K562 (cell line): ENCODE results near the gene NSMF. TPM values are rescaled to one million over a fixed set of nuclear protein-coding genes. Genes with fewer than 3 reads are reported as not detected.

Experiments used
- ATAC-seq: fragments of 200-7000 bp; cut with Tn5 transposase; 3 replicates; pipeline ENCODE4 v1.9.1; 2020; ENCODE audit warnings: moderate library complexity
- BruUV-seq: library from RNA; stranded (reverse); fragments of 400-500 nt; replicated peaks from 2 replicates; lab custom pipeline; 2021; lab: Mats Ljungman, UMichigan
- CTCF ChIA-PET: fragments of 300-600 bp; formaldehyde crosslinking; extraction: SDS; loops from one replicate; lab custom pipeline; 2021; ENCODE audit warnings: low intra/inter-chr PET ratio; lab: Yijun Ruan, JAX
- POLR2A ChIA-PET: fragments of 300-600, 350-650 bp; sonication (Branson Sonifier 250); formaldehyde crosslinking; extraction: SDS; loops from one replicate; lab custom pipeline; 2021; ENCODE audit warnings: antibody characterized with exemption, inconsistent platforms; lab: Yijun Ruan, JAX
- DNase-seq, 4 experiments: peaks; one replicate each; pipeline versions ENCODE4 v3.0.0 to v3.0.0-alpha.2; 2011 to 2018; ENCODE audit warnings: low spot score in 3 of 4, mixed read lengths in 3 of 4; ENCODE audit errors: extremely low read depth in 1 of 4
- FAIRE-seq: peaks from 2 replicates; lab custom pipeline; 2011; peaks lifted over from hg19 to GRCh38; lab: Jason Lieb, UNC
- H2AFZ ChIP-seq: 2 replicates; pipeline ENCODE4 v1.6.0; 2011; ENCODE audit warnings: low read depth, low read length, control low read depth, inconsistent platforms
- H3K27ac ChIP-seq: fragments of 200-600 bp; 3 replicates; pipeline ENCODE4 v1.8.0; 2011; ENCODE audit warnings: low read depth, mild to moderate bottlenecking, control low read depth, inconsistent platforms, low read length, moderate library complexity, mixed read lengths; ENCODE audit errors: extremely low read depth
- H3K27me3 ChIP-seq, 2 experiments: fragments of 300-600 bp in 1 of 2; 2 replicates in 1 of 2; 3 replicates in 1 of 2; pipeline versions ENCODE4 v1.6.0 to v1.8.0; 2011; ENCODE audit warnings: inconsistent platforms in 2 of 2, low read length in 2 of 2, mild to moderate bottlenecking in 1 of 2, mixed read lengths in 1 of 2, moderate library complexity in 1 of 2; ENCODE audit not compliant: control insufficient read depth in 2 of 2, insufficient read depth in 2 of 2
- H3K36me3 ChIP-seq: fragments of 300-600 bp; 3 replicates; pipeline ENCODE4 v1.8.0; 2011; ENCODE audit warnings: mild to moderate bottlenecking, low read length, inconsistent platforms; ENCODE audit not compliant: control insufficient read depth, insufficient read depth
- H3K4me1 ChIP-seq, 2 experiments: fragments of 200-600 bp in 1 of 2; replicated peaks in 1 of 2; 2 replicates in 1 of 2; 3 replicates in 1 of 2; pipeline versions ENCODE4 v1.5.1 to v1.8.0; 2011; ENCODE audit warnings: inconsistent platforms in 2 of 2, low read length in 2 of 2, mild to moderate bottlenecking in 1 of 2, mixed read lengths in 1 of 2, moderate library complexity in 1 of 2; ENCODE audit not compliant: control insufficient read depth in 2 of 2, insufficient read depth in 2 of 2
- H3K4me2 ChIP-seq: 2 replicates; pipeline ENCODE4 v1.6.1; 2011; ENCODE audit warnings: low read length, control low read depth, inconsistent platforms, mixed read lengths; ENCODE audit not compliant: insufficient read depth
- H3K4me3 ChIP-seq: fragments of 200-600 bp; sonication (generic), shearing (Covaris generic); 2 replicates; pipeline ENCODE4 v1.5.1; 2016; ENCODE audit warnings: control low read depth, inconsistent platforms
- H3K79me2 ChIP-seq: fragments of 200-600 bp; 3 replicates; pipeline ENCODE4 v1.8.0; 2011; ENCODE audit warnings: low read length, inconsistent platforms; ENCODE audit not compliant: control insufficient read depth, insufficient read depth
- H3K9ac ChIP-seq, 2 experiments: 2 replicates each; pipeline versions ENCODE4 v1.6.0 to v1.6.1; 2011; ENCODE audit warnings: low read depth in 2 of 2, low read length in 2 of 2, control low read depth in 1 of 2, inconsistent platforms in 1 of 2, mild to moderate bottlenecking in 1 of 2, mixed read lengths in 1 of 2; ENCODE audit not compliant: insufficient read depth in 1 of 2
- H3K9me1 ChIP-seq: one replicate; pipeline ENCODE4 v1.6.0; 2011; ENCODE audit warnings: inconsistent platforms, mild to moderate bottlenecking, low read length, moderate library complexity; ENCODE audit not compliant: control insufficient read depth, insufficient read depth
- H3K9me3 ChIP-seq: replicated peaks from 2 replicates; pipeline ENCODE4 v1.5.1; 2011; ENCODE audit warnings: low read depth, low read length, inconsistent platforms; ENCODE audit not compliant: control insufficient read depth, insufficient read depth
- H4K20me1 ChIP-seq: replicated peaks from 2 replicates; pipeline ENCODE4 v1.6.1; 2011; ENCODE audit warnings: low read length, inconsistent platforms, mixed read lengths; ENCODE audit not compliant: control insufficient read depth, insufficient read depth
- BRD9 ChIP-seq: fragments of 450-650 bp; IDR thresholded peaks from 2 replicates; pipeline ENCODE4 v1.6.1; 2018; ENCODE audit warnings: low read depth; ENCODE audit not compliant: partially characterized antibody
- FIP1L1 ChIP-seq: fragments of 200-400 bp; formaldehyde crosslinking; IDR thresholded peaks from 2 replicates; pipeline ENCODE4 v1.6.1; 2018; ENCODE audit warnings: mild to moderate bottlenecking, low read depth, low read length; ENCODE audit not compliant: poor library complexity, severe bottlenecking
- GABPA ChIP-seq: fragments of 200-800 bp; sonication (Bioruptor generic); conservative IDR thresholded peaks from 2 replicates; pipeline ENCODE4 v1.6.1; 2016; ENCODE audit warnings: low read depth, missing genetic modification characterization, missing compliant biosample characterization
- GATAD2A ChIP-seq: fragments of 450-650 bp; IDR thresholded peaks from 2 replicates; pipeline ENCODE4 v1.6.1; 2017
- HNRNPL ChIP-seq: fragments of 200-400 bp; formaldehyde crosslinking; IDR thresholded peaks from 2 replicates; pipeline ENCODE4 v1.6.1; 2017; ENCODE audit warnings: low read depth, mild to moderate bottlenecking, low read length
- KDM1A ChIP-seq, 2 experiments: fragments of 450-650 bp; IDR thresholded peaks; 2 replicates each; pipeline ENCODE4 v1.6.1; 2016; ENCODE audit warnings: mild to moderate bottlenecking in 2 of 2
- KDM5B ChIP-seq: fragments of 200-600 bp; sonication (generic); IDR thresholded peaks from 2 replicates; pipeline ENCODE4 v1.6.1; 2012; ENCODE audit warnings: low read depth, mild to moderate bottlenecking, moderate library complexity, low read length, control low read depth, inconsistent platforms; ENCODE audit not compliant: insufficient replicate concordance
- KLF13 ChIP-seq: fragments of 450-650 bp; IDR thresholded peaks from 2 replicates; pipeline ENCODE4 v1.6.1; 2016; ENCODE audit warnings: missing genetic modification characterization, low read depth, mild to moderate bottlenecking, missing compliant biosample characterization, moderate library complexity, borderline replicate concordance
- MCM3 ChIP-seq: fragments of 450-650 bp; IDR thresholded peaks from 2 replicates; pipeline ENCODE4 v1.6.1; 2016
- MTA1 ChIP-seq: fragments of 450-650 bp; IDR thresholded peaks from 2 replicates; pipeline ENCODE4 v1.6.1; 2017; ENCODE audit warnings: borderline replicate concordance
- PHB ChIP-seq: fragments of 250-450 bp; sonication (Bioruptor Pico); IDR thresholded peaks from 2 replicates; pipeline ENCODE4 v1.5.0; 2021
- POLR2G ChIP-seq: fragments of 200-400 bp; formaldehyde crosslinking; IDR thresholded peaks from 2 replicates; pipeline ENCODE4 v1.6.1; 2017; ENCODE audit warnings: low read depth, mild to moderate bottlenecking, antibody characterized with exemption, low read length, moderate library complexity
- RBFOX2 ChIP-seq: fragments of 200-400 bp; formaldehyde crosslinking; IDR thresholded peaks from 2 replicates; pipeline ENCODE4 v1.6.1; 2017; ENCODE audit warnings: low read depth, mild to moderate bottlenecking, low read length, moderate library complexity
- ZFX ChIP-seq: sonication (generic); formaldehyde crosslinking; IDR thresholded peaks from 2 replicates; pipeline ENCODE4 v1.8.0; 2022; ENCODE audit warnings: mild to moderate bottlenecking, missing genetic modification reagents, moderate library complexity
- ZNF12 ChIP-seq: sonication (generic); formaldehyde crosslinking; IDR thresholded peaks from 2 replicates; pipeline ENCODE4 v1.4.0; 2020; ENCODE audit warnings: mild to moderate bottlenecking, missing genetic modification reagents
- ZNF431 ChIP-seq: sonication (generic); formaldehyde crosslinking; IDR thresholded peaks from 2 replicates; pipeline ENCODE4 v1.8.0; 2022; ENCODE audit warnings: mild to moderate bottlenecking, missing genetic modification reagents
- ZNF511 ChIP-seq: sonication (generic); formaldehyde crosslinking; IDR thresholded peaks from 2 replicates; pipeline ENCODE4 v1.8.0; 2022; ENCODE audit warnings: mild to moderate bottlenecking, missing genetic modification reagents
- ZNF740 ChIP-seq, 3 experiments: fragments of 200-800 bp in 1 of 3; sonication (Bioruptor generic) in 1 of 3; sonication (generic) in 1 of 3; formaldehyde crosslinking in 1 of 3; IDR thresholded peaks; 2 replicates each; pipeline versions ENCODE4 v1.6.1 to v1.8.0; 2016 to 2022; ENCODE audit warnings: mild to moderate bottlenecking in 2 of 3, missing compliant biosample characterization in 2 of 3, missing genetic modification characterization in 2 of 3, missing genetic modification reagents in 1 of 3
- WGBS: fragments of 100-300 bp; shearing (Covaris generic); methylation state at CpG from one replicate; pipeline ENCODE4 v1.1.6; 2016; ENCODE audit warnings: low coverage, mixed read lengths; ENCODE audit not compliant: insufficient coverage; ENCODE audit errors: missing lambda C conversion rate; 5-methylcytosine and 5-hydroxymethylcytosine counted together
- in situ Hi-C: fragments of 300-500 bp; cut with MboI; formaldehyde crosslinking; loops from 4 replicates; pipeline ENCODE4 v1.15.0; 2018; ENCODE audit warnings: inconsistent platforms, mixed read lengths
- intact Hi-C: fragments of 100-400 bp; cut with micrococcal nuclease; formaldehyde crosslinking; loops from 2 replicates; pipeline ENCODE4 v1.14.2; 2022
- polyA plus RNA-seq, 8 experiments: library from polyadenylated mRNA; depleted of rRNA in 4 of 8; stranded (reverse) in 5 of 8; unstranded in 3 of 8; fragments of >200 nt; fragmentation: Nextera tagmentation in 2 of 8; fragmentation: Illumina TruSeq in 1 of 8; extraction: Ambion mirVana in 2 of 8; extraction: Trizol in 1 of 8; gene quantifications; 2 replicates each; pipeline versions ENCODE4 v1.2.1 to v1.2.3, GENCODE V29; 2011 to 2014; ENCODE audit warnings: inconsistent platforms in 1 of 8, missing spikeins in 1 of 8
- total RNA-seq, 7 experiments: library from RNA; depleted of rRNA in 6 of 7; stranded (reverse); fragments of >200 nt in 6 of 7; fragmentation: Illumina TruSeq in 2 of 7; extraction: Trizol in 2 of 7; gene quantifications; 2 replicates each; pipeline versions ENCODE4 v1.2.1 to v1.2.3, GENCODE V29; 2011 to 2021; ENCODE audit warnings: low replicate concordance in 1 of 7

NSMF gene
- total and polyA plus RNA-seq, 9 of the 15 experiments (the other 6 are each of a cell fraction or from before 2014, with no cell fraction given): 0.20 to 82.7 (median 29.3) TPM

- Histone ChIP-seq H3K9me1 (no peaks in the 10 kb centered on the region), H3K4me1 (peaks cover 24 to 98% of the 10 kb centered on the region in 2 experiments), H4K20me1 (no peaks in the 10 kb centered on the region), H3K4me2 (peak overlapping the region; percentile 61), H2AFZ (no peak overlapping the region), H3K9me3 (no peaks in the 10 kb centered on the region), H3K9ac (peak overlapping the region; percentile 68 to 97; a peak in 3 of 4 replicates), H3K79me2 (peaks cover 12% of the 10 kb centered on the region), H3K36me3 (peaks cover 41% of the 10 kb centered on the region; the same call in 1 of the 3 replicates), H3K27me3 (no peaks in the 10 kb centered on the region), H3K4me3 (peak overlapping the region; percentile 59), H3K27ac (peak overlapping the region; percentile 74)
- 12% methylated on average over 16 of the region's 88 CpGs for whole genome bisulfite sequencing
- DNase-seq (peak in 1 of 4 experiments; percentile 64), FAIRE-seq (no peak), ATAC-seq (peak; percentile 4)
- in situ Hi-C loops: no loop called here
- ChIA-PET POLR2A (interaction anchor here (0.8 kb wide), 1 partner anchor 10 kb away, joined by 4 read pairs; no protein-coding TSS in a partner anchor), CTCF (no interaction called here)
- BruUV-seq: no TSS peak
- intact Hi-C loops: no loop called here
- TF ChIP-seq RBFOX2: peak; percentile 41
- peak; percentile 21 for TF ChIP-seq KDM5B
- no peak for TF ChIP-seq GATAD2A
- TF ChIP-seq BRD9: no peak
- no peak for TF ChIP-seq KDM1A (IDR thresholded peaks at IDR 0.05)
- 0 out of 2 replicates have a peak, but pooled peaks have one; percentile 37 for TF ChIP-seq ZNF431
- TF ChIP-seq HNRNPL: peak; percentile 78
- peak; percentile 30; the same call in 1 of the 2 replicates for TF ChIP-seq ZFX (CRISPR knock-in tag)
- TF ChIP-seq POLR2G: peak; percentile 15; the same call in 1 of the 2 replicates
- TF ChIP-seq ZNF511 (CRISPR knock-in tag): no peak; the same call in 1 of the 2 replicates
- peak; percentile 80; the same call in 1 of the 2 replicates for TF ChIP-seq ZNF740 (CRISPR knock-in tag; IDR thresholded peaks at IDR 0.05)
- TF ChIP-seq ZNF740 (tag; IDR thresholded peaks at IDR 0.05): no peak
- no peak for TF ChIP-seq MCM3
- TF ChIP-seq MTA1: no peak
- peak; percentile 37; the same call in 1 of the 2 replicates for TF ChIP-seq ZNF12 (CRISPR knock-in tag)
- TF ChIP-seq KLF13 (tag): no peak
- TF ChIP-seq FIP1L1: peak; percentile 49
- TF ChIP-seq PHB (CRISPR knock-in tag): no peak
- no peak for TF ChIP-seq GABPA (tag)
These were observed 661 bp downstream of the NSMF start for GRCh38 chr9:137458194-137459151.
